HFF-Myc (cell line): ENCODE data around the gene STK4.

Experiments
- DNase-seq: peaks from one replicate; pipeline ENCODE4 v3.0.0-alpha.2; 2011; ENCODE audit warnings: low read depth; ENCODE audit errors: extremely low read depth
- H3K4me3 ChIP-seq: replicated peaks from 2 replicates; pipeline ENCODE4 v1.5.1; 2011; ENCODE audit warnings: low read depth, mild to moderate bottlenecking, control low read depth, low read length
- TF ChIP-seq, protein P1 (sequence below): IDR thresholded peaks from 2 replicates; pipeline ENCODE4 v1.5.1; 2012; ENCODE audit warnings: mild to moderate bottlenecking, low read depth, low read length, control low read depth; ENCODE audit errors: missing control alignments

The STK4 gene

DNA sequence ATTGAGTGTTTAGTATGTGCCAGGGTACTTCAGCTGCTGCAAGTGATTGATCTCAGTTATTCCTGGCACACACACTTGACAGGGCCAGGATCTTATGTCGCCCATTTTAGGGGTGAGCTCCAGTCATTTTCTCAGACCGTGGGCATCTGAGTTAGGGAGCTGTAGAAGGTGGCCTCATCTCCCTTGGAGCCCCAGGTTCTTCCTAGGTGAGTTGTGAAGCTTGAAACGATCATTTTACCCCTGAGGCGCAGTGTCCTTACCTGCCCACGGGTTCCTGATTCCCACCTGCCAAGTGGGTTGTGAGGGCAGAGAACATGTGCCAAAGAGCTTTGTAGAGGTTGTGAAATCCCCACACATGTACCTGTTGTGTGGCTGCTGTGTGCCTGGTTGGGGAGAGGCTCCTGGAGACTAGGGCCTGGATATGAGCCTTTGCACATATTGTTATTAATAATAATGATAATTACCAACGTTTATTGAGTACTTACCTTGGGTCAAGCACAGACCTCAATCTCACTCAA lies 135.1 kb downstream of the STK4 start:
- TF ChIP-seq, protein P1, sequence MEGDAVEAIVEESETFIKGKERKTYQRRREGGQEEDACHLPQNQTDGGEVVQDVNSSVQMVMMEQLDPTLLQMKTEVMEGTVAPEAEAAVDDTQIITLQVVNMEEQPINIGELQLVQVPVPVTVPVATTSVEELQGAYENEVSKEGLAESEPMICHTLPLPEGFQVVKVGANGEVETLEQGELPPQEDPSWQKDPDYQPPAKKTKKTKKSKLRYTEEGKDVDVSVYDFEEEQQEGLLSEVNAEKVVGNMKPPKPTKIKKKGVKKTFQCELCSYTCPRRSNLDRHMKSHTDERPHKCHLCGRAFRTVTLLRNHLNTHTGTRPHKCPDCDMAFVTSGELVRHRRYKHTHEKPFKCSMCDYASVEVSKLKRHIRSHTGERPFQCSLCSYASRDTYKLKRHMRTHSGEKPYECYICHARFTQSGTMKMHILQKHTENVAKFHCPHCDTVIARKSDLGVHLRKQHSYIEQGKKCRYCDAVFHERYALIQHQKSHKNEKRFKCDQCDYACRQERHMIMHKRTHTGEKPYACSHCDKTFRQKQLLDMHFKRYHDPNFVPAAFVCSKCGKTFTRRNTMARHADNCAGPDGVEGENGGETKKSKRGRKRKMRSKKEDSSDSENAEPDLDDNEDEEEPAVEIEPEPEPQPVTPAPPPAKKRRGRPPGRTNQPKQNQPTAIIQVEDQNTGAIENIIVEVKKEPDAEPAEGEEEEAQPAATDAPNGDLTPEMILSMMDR, result no peak
- no peak for DNase-seq
- no peak overlapping the region for H3K4me3 ChIP-seq

DNA sequence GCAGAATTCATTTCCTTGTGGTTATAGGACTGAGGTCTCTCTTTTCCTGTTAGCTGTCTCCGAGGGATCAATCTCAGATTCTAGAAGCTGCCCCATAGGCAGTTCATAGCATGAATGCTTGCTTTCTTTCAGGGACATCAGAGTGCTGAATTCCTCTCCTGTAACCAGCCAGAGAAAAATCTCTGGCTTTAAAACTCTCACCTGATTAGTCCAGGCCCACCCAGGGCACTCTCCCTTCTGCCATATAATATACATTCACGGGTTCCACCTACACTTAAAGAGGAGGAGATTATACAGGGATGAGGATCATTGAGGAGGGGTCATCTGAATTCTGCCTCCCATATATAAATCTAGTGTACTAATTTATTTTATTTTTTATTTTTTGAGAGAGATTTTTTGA lies 136.8 kb downstream of the STK4 start:
- DNase-seq, result no peak
- TF ChIP-seq, protein P1, result no peak
- no peak overlapping the region for H3K4me3 ChIP-seq

DNA sequence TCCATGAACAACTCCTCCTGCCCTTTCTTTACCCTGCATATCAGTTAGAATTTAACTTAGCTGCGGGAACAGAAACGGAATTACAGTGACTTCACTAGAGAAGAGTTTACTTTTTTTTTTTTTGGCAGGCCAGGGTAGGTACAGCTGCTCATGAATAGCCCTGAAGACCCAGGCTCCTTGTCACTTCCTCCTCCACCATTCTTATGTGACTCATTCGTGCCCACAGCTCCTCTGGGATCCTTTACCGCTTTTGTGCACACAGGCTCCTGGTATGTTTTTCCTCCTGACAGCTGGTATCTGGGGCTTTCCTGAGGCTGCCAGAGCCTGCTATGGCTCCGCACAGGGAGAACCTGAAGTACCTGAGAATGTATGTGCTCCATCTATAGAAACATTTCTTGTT lies 138.5 kb downstream of the STK4 start:
- TF ChIP-seq, protein P1, result no peak
- no peak overlapping the region for H3K4me3 ChIP-seq
- no peak for DNase-seq

DNA sequence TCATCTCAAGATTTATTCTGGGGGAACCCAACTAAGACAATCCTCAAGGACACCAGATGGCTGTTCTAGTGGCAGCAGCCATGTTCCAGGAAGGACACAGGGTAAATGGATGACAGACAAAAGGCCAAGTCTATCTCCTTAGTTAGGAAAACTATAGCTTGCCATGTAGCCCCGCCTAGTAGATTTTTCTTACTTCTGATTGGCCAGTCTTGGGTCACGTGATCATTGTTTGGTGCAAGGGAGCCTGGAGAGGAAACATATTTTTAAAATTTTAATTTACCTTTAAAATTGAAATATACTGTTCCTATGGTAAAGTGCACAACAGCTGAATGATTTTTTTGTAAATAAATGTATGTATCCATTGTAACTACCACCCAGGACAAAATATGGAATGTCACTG lies 139.0 kb downstream of the STK4 start:
- DNase-seq, result no peak
- H3K4me3 ChIP-seq, result no peak overlapping the region
- TF ChIP-seq, protein P1, result no peak

DNA sequence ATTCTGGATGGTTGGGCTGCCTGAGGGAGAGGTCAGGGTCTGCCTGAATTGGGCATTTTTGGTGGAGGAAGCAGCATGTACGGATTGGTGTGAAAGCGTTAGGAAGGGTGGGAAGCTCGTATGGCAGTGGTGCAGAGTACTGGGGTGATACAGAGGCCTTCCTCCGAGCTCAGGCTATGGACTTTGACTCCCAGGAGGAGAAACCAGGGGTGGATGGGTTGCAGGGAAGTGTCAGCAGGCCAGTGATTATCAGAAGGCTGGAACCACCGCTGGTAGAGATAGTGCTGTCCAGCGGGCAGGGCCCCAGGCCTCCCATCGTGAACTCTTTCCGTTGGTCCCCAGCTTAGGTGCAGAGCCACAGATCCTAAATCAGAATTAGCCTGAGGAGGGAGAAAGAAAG lies 143.3 kb downstream of the STK4 start:
- TF ChIP-seq, protein P1, result no peak
- no peak for DNase-seq
- H3K4me3 ChIP-seq, result no peak overlapping the region

DNA sequence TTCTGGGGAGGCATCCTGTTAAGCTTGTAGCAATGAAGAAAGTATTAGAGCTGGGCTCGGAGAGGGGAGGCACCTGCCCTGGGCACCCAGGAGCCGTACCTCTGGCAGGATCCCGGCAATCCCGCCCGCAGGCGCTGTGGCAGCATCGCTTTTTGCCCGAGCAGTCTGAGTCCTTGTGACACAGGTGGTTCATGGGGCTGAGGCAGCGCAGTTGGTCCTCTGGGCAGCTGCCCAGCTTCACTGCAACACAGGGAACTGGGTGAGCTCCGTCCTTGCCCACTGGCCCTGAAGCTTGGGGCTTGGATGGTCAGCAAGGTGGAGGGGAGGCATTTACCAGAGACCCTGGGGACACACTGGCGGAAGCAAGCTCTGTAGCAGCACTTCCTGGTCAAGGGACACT lies 144.0 kb downstream of the STK4 start:
- TF ChIP-seq, protein P1, result no peak
- H3K4me3 ChIP-seq, result no peak overlapping the region
- no peak for DNase-seq

DNA sequence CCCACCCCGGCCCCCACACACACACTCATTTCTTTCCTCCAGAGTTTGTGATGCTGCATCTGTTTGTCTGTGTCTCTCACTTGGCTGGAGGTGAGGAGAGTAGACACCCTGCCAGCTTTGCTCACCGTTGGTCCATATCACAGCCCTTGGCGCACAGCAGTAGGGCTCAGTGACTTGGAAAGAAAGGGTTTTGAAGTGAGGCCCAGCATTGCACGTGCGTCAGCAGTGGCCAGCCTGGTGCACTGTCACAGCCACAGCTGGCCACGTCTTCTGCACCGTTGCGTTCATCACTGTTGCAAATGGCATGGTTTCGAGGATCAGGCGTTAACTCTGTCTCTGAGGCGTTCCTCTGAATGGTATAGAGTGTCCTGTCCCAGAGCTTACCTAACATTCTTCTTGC lies 145.0 kb downstream of the STK4 start:
- TF ChIP-seq, protein P1, result no peak
- H3K4me3 ChIP-seq, result no peak overlapping the region
- no peak for DNase-seq
